Activated CD4-positive, CD25-positive, alpha-beta regulatory T cell treated with anti-CD3 and anti-CD28 coated beads, Interleukin-2, amount 50 U/mL, for 16 hours (primary cell): ENCODE results near the gene SLC26A11.
"Not testable (repeated sequence)": the region's sequence is repeated elsewhere in the genome, so short reads cannot be mapped to it uniquely, and the experiment has no call there.

Experiments used
- DNase-seq: peaks from one replicate; pipeline ENCODE4 v3.0.0-alpha.2; 2020; ENCODE audit warnings: low read depth, low spot score

Gene SLC26A11

GRCh38 chr17:80281516-80281915 is 61.3 kb downstream of the SLC26A11 start:
- DNase-seq: no peak

GRCh38 chr17:80283116-80283852 is 63.1 kb downstream of the SLC26A11 start:
- DNase-seq: no peak

- no peak for DNase-seq
These were observed 64.4 kb downstream of the SLC26A11 start for GRCh38 chr17:80284631-80285030.

GRCh38 chr17:80285237-80285920 is 65.2 kb downstream of the SLC26A11 start:
- DNase-seq: no peak

- DNase-seq: no peak
These were observed 66.4 kb downstream of the SLC26A11 start for GRCh38 chr17:80286638-80286960.

GRCh38 chr17:80287038-80287437 is 66.8 kb downstream of the SLC26A11 start:
- no peak for DNase-seq

GRCh38 chr17:80287806-80288567 is 67.8 kb downstream of the SLC26A11 start:
- DNase-seq: no peak

- DNase-seq: no peak
These were observed 69.4 kb downstream of the SLC26A11 start for GRCh38 chr17:80289616-80290015.

GRCh38 chr17:80290156-80290555 is 69.9 kb downstream of the SLC26A11 start:
- DNase-seq: no peak

GRCh38 chr17:80291260-80291659 is 71.0 kb downstream of the SLC26A11 start:
- no peak for DNase-seq

GRCh38 chr17:80291691-80292487 is 71.7 kb downstream of the SLC26A11 start:
- no peak for DNase-seq

GRCh38 chr17:80292521-80292971 is 72.3 kb downstream of the SLC26A11 start:
- no peak for DNase-seq

GRCh38 chr17:80294210-80294609 is 74.0 kb downstream of the SLC26A11 start:
- no peak for DNase-seq

GRCh38 chr17:80294653-80295052 is 74.4 kb downstream of the SLC26A11 start:
- DNase-seq: no peak

- no peak for DNase-seq
These were observed 74.9 kb downstream of the SLC26A11 start for GRCh38 chr17:80295146-80295545.

GRCh38 chr17:80295559-80295958 is 75.3 kb downstream of the SLC26A11 start:
- no peak for DNase-seq

GRCh38 chr17:80296221-80296620 is 76.0 kb downstream of the SLC26A11 start:
- no peak for DNase-seq

- no peak for DNase-seq
These were observed 77.9 kb downstream of the SLC26A11 start for GRCh38 chr17:80297996-80298560.

- not testable (repeated sequence) for DNase-seq
These were observed 79.3 kb downstream of the SLC26A11 start for GRCh38 chr17:80299350-80300100.

- not testable (repeated sequence) for DNase-seq
These were observed 80.5 kb downstream of the SLC26A11 start for GRCh38 chr17:80300756-80301155.
